Osteoblast (primary cell): ENCODE measurements around the gene CDK3. TPM values are rescaled to one million over a fixed set of nuclear protein-coding genes. Genes with fewer than 3 reads are reported as not detected.
A peak's percentile ranks its signal among the peaks of the same experiment; 100 is the strongest.

ENCODE experiments used
- DNase-seq: peaks from one replicate; pipeline ENCODE4 v3.0.0; 2011; ENCODE audit warnings: low spot score, mixed read lengths; ENCODE audit not compliant: insufficient read length; ENCODE audit errors: missing footprints
- H2AFZ ChIP-seq: 2 replicates; pipeline ENCODE4 v1.6.0; 2011; ENCODE audit warnings: mild to moderate bottlenecking, low read length
- H3K27ac ChIP-seq: 2 replicates; pipeline ENCODE4 v1.5.1; 2011; ENCODE audit warnings: mild to moderate bottlenecking, low read depth, low read length, moderate library complexity
- H3K27me3 ChIP-seq: 2 replicates; pipeline ENCODE4 v1.6.0; 2012; ENCODE audit warnings: mild to moderate bottlenecking, control low read depth, inconsistent platforms, low read length, moderate library complexity; ENCODE audit not compliant: insufficient read depth
- H3K36me3 ChIP-seq: 2 replicates; pipeline ENCODE4 v1.5.1; 2011; ENCODE audit warnings: mild to moderate bottlenecking, low read length, control low read depth, moderate library complexity; ENCODE audit not compliant: insufficient read depth
- H3K4me1 ChIP-seq: 2 replicates; pipeline ENCODE4 v1.5.1; 2011; ENCODE audit warnings: mild to moderate bottlenecking, low read length, control low read depth, moderate library complexity; ENCODE audit not compliant: insufficient read depth
- H3K4me2 ChIP-seq: 2 replicates; pipeline ENCODE4 v1.6.0; 2011; ENCODE audit warnings: mild to moderate bottlenecking, low read length; ENCODE audit not compliant: insufficient read depth
- H3K4me3 ChIP-seq: fragments of 200-600 bp; sonication (generic); 3 replicates; pipeline ENCODE4 v1.5.1; 2012; ENCODE audit warnings: mild to moderate bottlenecking, low read length, inconsistent platforms; ENCODE audit not compliant: insufficient read depth
- H3K79me2 ChIP-seq: 2 replicates; pipeline ENCODE4 v1.6.0; 2012; ENCODE audit warnings: mild to moderate bottlenecking, low read length, control low read depth, inconsistent platforms; ENCODE audit not compliant: insufficient read depth
- H3K9me3 ChIP-seq: 2 replicates; pipeline ENCODE4 v1.5.1; 2011; ENCODE audit warnings: low read depth, low read length, control low read depth
- H4K20me1 ChIP-seq: 2 replicates; pipeline ENCODE4 v1.6.0; 2012; ENCODE audit warnings: mild to moderate bottlenecking, low read length, control low read depth; ENCODE audit not compliant: insufficient read depth
- CTCF ChIP-seq: IDR thresholded peaks from 2 replicates; pipeline ENCODE4 v1.5.1; 2011; ENCODE audit warnings: mild to moderate bottlenecking, low read depth, low read length, moderate library complexity; ENCODE audit errors: extremely low read depth
- total RNA-seq: library from RNA; depleted of rRNA; stranded (reverse); fragments of >200 nt; gene quantifications from 2 replicates; pipeline ENCODE4 v1.2.3, GENCODE V29; 2012

The CDK3 gene
- total RNA-seq, 1 donor = 0.72 TPM

- peaks cover 93% of the 10 kb centered on the region for H3K36me3 ChIP-seq
- H3K4me1 ChIP-seq = no peaks in the 10 kb centered on the region
- H2AFZ ChIP-seq = no peak overlapping the region
- no peak overlapping the region for H3K4me3 ChIP-seq
- peaks cover 23% of the 10 kb centered on the region for H4K20me1 ChIP-seq
- no peaks in the 10 kb centered on the region for H3K9me3 ChIP-seq
- DNase-seq = no peak
- no peak for TF ChIP-seq CTCF
- H3K79me2 ChIP-seq = peaks cover 13% of the 10 kb centered on the region
- H3K27ac ChIP-seq = no peak overlapping the region
- no peaks in the 10 kb centered on the region for H3K27me3 ChIP-seq
- H3K4me2 ChIP-seq = no peak overlapping the region
Measured at GRCh38 chr17:76046064-76046463, 45.4 kb downstream of the CDK3 start.

- TF ChIP-seq CTCF = no peak
- Histone ChIP-seq H4K20me1 (peaks cover 32% of the 10 kb centered on the region), H3K36me3 (peaks cover 79% of the 10 kb centered on the region), H3K9me3 (no peaks in the 10 kb centered on the region), H3K79me2 (peaks cover 30% of the 10 kb centered on the region), H2AFZ (no peak overlapping the region), H3K4me3 (no peak overlapping the region), H3K27me3 (no peaks in the 10 kb centered on the region), H3K27ac (peak overlapping the region; percentile 25), H3K4me1 (peaks cover under 1% of the 10 kb centered on the region), H3K4me2 (no peak overlapping the region)
- no peak for DNase-seq
Measured at GRCh38 chr17:76048025-76048605, 47.5 kb downstream of the CDK3 start.

GRCh38 chr17:76048711-76049110 lies 48.1 kb downstream of the CDK3 start:
- Histone ChIP-seq H3K9me3 (no peaks in the 10 kb centered on the region), H3K36me3 (peaks cover 75% of the 10 kb centered on the region), H3K4me3 (no peak overlapping the region), H3K27ac (no peak overlapping the region), H3K27me3 (no peaks in the 10 kb centered on the region), H3K79me2 (peaks cover 33% of the 10 kb centered on the region), H2AFZ (no peak overlapping the region), H3K4me1 (peaks cover 5% of the 10 kb centered on the region), H4K20me1 (peaks cover 35% of the 10 kb centered on the region), H3K4me2 (no peak overlapping the region)
- no peak for DNase-seq
- no peak for TF ChIP-seq CTCF

- Histone ChIP-seq H3K4me1 (peaks cover 11% of the 10 kb centered on the region), H4K20me1 (peaks cover 38% of the 10 kb centered on the region), H3K4me2 (no peak overlapping the region), H3K36me3 (peaks cover 75% of the 10 kb centered on the region), H3K4me3 (no peak overlapping the region), H2AFZ (no peak overlapping the region), H3K9me3 (peaks cover 3% of the 10 kb centered on the region), H3K27ac (no peak overlapping the region), H3K27me3 (no peaks in the 10 kb centered on the region), H3K79me2 (peaks cover 33% of the 10 kb centered on the region)
- no peak for DNase-seq
- TF ChIP-seq CTCF = no peak
Measured at GRCh38 chr17:76049239-76049638, 48.6 kb downstream of the CDK3 start.
